IPS-NIHi7 (cell line): Measurements from ENCODE around the gene ADAT2.

ENCODE experiments used
- DNase-seq: peaks from one replicate; pipeline ENCODE4 v3.0.0; 2012; ENCODE audit warnings: mixed read lengths; ENCODE audit errors: extremely low spot score

ADAT2 gene

GRCh38 chr6:143397227-143398222 is 53.0 kb downstream of the ADAT2 start:
- peak; percentile 83 for DNase-seq

- no peak for DNase-seq
These were observed 53.8 kb downstream of the ADAT2 start for GRCh38 chr6:143396497-143397226.

GRCh38 chr6:143395699-143396098 is 54.8 kb downstream of the ADAT2 start:
- no peak for DNase-seq

GRCh38 chr6:143394389-143394788 is 56.1 kb downstream of the ADAT2 start:
- DNase-seq: no peak

- no peak for DNase-seq
These were observed 60.2 kb downstream of the ADAT2 start for GRCh38 chr6:143390278-143390677.

- DNase-seq: no peak
These were observed 64.9 kb downstream of the ADAT2 start for GRCh38 chr6:143385636-143386035.

GRCh38 chr6:143376861-143377260 is 73.6 kb downstream of the ADAT2 start:
- DNase-seq: no peak

GRCh38 chr6:143376375-143376774 is 74.1 kb downstream of the ADAT2 start:
- no peak for DNase-seq

GRCh38 chr6:143375022-143375585 is 75.4 kb downstream of the ADAT2 start:
- no peak for DNase-seq

GRCh38 chr6:143374014-143374413 is 76.5 kb downstream of the ADAT2 start:
- no peak for DNase-seq
